GM19025 (cell line): ENCODE results near the gene CUL1.

ENCODE experiments used
- ATAC-seq: cut with Tn5 transposase; IDR thresholded peaks from one replicate; pipeline ENCODE4 v1.9.1; 2021; ENCODE audit warnings: mild to moderate bottlenecking, low read depth, moderate library complexity; ENCODE audit not compliant: unreplicated experiment

CUL1 gene

GRCh38 chr7:148799893-148800555, 101.3 kb downstream of the CUL1 start:
- ATAC-seq, result no peak

GRCh38 chr7:148800677-148801076, 102.0 kb downstream of the CUL1 start:
- no peak for ATAC-seq

DNA sequence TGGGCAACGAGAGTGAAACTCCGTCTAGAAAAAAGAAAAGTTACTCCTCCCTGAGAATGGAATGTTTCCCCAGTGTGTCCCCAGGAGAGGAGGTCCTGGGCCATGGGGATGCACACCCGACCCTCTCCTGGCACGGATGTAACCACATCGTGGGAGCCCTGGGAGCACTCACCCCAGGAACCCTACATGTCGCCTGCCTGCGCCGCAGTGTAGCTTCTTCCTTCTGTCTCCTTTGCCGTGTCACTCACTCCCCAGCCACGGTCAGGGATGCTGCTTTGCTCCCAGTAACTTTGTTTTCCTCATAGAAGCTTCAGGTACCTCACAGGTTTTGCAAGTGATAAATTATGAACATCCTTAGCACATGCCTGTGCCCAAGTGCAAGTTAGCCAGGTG, 103.4 kb downstream of the CUL1 start:
- no peak for ATAC-seq

GRCh38 chr7:148803094-148803493, 104.4 kb downstream of the CUL1 start:
- ATAC-seq, result no peak

DNA sequence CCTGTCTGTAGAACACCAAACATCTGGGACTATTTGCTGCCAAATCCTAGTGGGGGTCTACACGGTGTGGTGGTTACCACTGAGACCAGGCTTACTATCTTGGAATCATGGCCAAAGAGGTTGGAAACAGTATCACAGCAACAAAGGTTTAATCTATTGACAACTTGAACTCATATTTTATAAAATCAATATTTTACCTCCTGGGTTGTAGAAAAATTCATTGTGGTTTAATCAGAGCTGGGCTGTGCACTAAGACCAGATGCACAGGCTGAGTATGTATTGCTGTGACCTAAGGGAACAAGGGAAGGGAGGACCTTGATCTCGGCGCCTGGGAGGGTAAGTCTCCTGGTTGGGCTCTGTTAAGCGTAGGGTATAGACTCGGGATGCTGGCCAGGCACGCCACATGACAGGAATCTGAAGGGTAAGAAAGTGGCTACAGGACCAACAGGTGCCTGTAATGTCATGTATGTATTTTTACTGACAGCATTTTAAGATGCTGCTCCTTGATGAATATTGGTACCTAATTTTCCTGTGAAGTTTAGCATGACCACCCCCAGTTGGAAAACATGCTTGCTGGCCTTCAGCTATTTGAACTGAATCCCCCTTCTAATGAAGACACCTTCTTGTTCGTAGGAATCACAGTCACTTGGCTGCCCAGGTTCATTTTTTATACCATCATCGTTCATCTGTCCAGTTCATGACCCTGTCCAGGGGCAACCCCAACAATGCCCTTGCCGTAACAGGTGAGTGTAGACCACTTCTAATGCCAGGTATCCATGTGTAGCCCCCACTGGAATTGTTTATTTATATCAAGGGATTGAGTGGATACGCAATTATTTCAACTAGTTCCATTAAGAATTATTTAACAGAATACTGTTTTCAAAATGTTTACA, 105.9 kb downstream of the CUL1 start:
- ATAC-seq, result no peak

GRCh38 chr7:148806187-148806586, 107.5 kb downstream of the CUL1 start:
- no peak for ATAC-seq

- no peak for ATAC-seq
These were observed 108.7 kb downstream of the CUL1 start for GRCh38 chr7:148807436-148807835.

GRCh38 chr7:148809856-148810255, 111.2 kb downstream of the CUL1 start:
- ATAC-seq, result no peak

DNA sequence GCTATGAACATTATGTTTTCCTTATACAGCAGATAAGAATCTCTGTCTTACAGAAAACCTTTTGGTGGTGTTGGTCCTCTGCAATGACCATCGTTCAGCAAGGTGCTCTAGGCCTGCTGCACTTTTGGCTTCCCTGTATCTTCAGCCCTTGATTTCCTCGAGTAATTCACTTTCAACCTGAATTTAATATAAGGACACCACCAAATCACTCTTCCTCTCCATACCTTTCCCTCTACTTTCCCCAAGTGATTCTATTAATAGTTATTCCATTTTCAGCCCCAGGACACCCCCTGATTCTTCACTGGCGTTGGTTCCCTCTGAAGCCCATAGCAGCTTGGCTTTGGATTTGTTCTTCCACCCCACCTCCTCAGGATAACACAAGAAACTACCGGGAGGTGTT, 113.2 kb downstream of the CUL1 start:
- ATAC-seq, result no peak

GRCh38 chr7:148813890-148814289, 115.2 kb downstream of the CUL1 start:
- no peak for ATAC-seq

- no peak for ATAC-seq
These were observed 116.3 kb downstream of the CUL1 start for GRCh38 chr7:148814922-148815559.

DNA sequence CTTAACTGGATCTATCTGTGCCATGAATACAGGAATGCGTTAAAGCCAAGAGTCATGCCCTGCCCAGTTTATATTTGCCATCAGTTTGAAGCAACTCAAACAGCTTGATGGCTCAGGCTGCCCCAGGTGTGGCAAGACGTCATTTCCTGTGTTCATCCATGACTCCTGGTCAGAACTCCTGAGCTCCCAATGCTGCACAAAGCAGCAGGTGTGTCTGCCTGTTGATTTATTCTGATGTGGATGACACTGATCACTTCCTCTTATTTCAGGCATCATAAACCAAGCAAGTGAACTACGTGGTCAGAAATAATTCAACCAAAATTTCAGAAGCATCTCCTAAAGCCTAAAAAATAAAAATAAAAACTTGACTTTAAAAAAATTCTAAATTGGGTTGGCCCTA, 116.9 kb downstream of the CUL1 start:
- no peak for ATAC-seq

DNA sequence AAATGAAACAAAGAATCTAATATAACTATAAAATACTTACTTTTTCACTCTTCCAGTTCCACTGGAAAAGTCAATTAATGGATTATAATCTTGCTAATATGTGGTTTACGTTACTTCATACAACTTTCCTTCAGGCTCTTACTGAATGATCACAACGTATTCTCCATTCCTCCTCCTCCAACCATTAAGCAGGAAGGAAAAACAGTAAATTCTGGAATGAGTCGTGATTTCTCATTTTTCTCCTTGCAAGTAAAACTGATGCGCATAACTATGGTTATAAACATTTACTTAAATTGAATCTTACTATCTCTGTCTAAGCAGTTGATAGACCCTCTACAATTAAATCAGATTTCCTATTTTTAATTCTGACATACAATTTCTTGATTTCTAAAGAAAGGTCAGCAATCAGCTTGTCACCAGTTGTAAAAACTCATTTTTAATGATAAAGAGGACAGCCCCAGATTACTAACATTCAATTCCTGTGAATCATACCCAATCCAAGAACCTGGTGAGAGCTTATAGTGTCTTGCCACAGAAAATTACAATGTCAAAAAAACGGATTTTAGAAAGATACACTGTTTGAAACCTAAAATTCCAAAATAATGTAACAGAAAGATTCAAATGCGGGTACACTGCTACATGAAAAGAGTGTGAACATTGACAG, 121.1 kb downstream of the CUL1 start:
- ATAC-seq, result no peak

DNA sequence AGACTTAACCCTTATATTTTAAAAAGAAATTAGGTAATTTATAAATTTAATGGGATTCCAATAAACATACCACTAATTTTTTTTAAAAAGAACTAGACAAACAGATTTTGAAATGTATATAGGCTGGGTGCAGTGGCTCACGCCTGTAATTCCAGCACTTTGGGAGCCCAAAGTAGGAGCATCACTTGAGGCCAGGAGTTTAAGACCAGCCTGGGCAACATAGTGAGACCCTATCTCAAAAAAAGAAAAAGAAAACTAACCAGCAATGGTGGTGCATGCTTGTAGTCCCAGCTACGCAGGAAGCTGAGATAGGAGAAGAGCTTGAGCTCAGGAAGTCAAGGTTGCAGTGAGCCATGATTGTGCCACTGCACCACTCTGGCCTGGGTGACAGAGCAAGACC, 122.7 kb downstream of the CUL1 start:
- no peak for ATAC-seq

- ATAC-seq, result no peak
These were observed 126.2 kb downstream of the CUL1 start for GRCh38 chr7:148824864-148825263.

DNA sequence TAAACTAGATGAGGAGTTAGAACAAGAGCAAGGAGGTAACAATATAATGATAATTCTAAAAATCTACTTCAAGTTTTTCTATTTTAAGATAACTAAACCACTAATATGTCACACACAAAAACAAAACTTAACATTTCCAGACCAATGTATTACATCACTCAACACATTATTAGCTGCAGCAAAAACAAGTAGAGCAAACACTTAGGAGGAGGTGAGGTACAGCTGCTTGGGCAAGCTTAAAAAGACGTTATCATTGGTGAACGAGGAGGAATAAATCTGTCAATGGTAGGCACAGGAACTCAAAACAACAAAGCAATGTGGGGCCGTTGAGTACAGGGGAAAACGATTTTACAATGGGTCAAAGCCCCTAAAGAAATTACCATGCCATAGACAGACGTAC, 126.6 kb downstream of the CUL1 start:
- no peak for ATAC-seq

DNA sequence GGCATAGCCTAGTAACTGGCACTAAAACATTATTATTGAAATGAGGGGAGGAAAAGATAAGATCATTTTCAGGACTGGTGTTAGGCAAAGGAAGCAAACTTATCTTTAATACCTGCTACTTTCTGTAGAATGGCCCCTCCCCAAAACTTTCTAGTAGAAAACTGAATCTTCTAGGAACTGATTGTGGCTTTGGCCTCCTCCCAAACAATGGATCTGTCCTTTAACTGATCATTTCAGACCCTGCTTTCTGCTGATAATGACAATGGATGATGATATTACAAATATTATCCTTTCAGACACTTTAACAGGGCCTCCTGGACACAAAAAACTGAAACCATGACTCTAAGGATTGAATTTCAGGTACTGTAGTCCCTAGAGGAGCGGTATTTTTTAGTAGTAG, 130.3 kb downstream of the CUL1 start:
- no peak for ATAC-seq

DNA sequence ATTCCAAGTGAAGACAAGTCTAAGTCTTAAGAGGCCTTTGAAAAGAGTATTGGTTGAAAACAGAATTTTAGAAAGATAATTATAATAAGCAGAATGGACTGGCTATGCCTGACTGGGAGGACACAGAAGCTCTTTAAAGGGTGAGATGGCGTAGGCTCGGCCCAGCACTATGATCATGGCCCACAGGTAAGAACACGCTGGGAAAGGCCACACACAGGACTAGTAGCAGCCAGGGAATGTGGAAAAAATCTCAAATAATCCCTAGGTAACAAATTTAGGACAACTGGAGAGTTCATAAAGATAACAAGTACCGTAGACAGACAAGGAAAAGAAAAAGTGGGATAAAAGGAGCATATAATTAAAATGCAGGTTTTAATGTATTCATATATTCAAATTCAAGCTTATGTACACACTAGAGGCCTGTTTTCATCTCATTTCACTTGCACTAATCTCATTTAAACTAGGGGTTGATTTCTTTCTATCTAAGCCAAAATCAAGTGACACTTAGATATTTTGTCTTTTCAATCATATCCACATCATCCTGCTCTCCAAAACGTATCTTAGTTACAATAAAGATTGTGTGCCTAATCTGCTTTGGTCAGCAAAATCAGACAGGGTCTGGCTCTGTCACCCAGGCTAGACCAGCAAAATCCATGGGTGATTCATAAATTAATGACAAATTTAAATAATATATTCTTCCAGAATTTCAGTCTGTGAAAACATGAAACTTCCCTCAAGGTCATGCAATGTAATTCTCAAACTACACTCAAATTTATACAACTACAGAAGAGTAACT, 132.4 kb downstream of the CUL1 start:
- ATAC-seq, result no peak

DNA sequence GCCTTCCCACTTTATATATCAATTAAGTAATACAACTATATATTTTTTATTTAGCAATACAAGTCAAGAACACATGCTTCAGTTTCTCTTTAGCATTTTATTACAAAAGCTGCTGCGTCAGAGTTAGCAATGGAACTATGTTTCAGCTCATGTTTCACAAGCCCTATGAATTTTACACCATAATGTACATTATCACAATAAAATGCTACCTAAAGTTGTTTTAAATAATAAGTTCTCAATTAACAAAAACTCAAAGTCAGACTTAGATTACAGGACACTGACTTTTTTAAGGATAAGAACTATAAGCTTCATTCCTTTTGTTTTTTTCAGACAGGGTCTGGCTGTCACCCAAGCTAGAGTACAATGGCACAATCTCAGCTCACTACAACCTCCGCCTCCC, 133.1 kb downstream of the CUL1 start:
- no peak for ATAC-seq

DNA sequence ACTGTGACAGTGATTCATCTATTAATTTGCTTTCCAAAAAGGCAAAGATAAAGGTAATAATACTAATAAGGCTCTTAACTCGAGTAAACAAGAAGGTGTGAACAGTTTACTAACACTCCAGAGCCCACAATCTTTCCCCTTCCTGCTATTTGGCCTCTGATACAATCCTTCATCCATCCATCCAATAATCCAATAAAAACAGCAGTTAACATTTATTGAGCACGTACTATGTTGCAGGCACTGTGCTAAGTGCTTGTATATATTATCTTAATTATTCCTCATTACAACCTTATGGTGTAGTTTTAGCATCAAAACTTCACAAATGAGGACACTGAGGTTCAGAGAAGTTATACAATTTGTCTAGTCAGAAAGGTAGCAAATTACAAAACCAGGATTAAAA, 135.9 kb downstream of the CUL1 start:
- no peak for ATAC-seq
